ENCODE data around the gene CERS3.

Gene CERS3

DNA sequence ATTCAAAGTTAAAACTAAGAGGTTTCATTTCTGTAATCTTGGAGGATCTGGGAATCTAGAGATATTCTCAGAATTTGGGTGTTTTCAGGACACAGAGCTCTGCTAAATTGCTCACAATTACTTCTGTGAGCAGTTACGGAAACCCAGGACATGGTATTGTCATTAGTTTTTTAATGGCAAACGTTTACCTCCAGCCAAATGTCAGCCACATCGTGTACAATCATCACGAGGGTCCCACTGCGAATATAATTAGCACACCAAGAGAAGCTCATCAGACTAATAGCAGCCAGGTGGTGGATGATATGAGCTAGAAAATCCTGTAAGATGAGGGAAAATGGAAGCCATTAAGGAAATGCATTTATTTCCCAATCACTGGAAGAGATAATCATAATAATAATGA, 56.0 kb downstream of the CERS3 start:
- Mint-ChIP-seq H3K36me3 (ENCODE audit: low read depth) (no peaks in the 10 kb centered on the region), H3K4me1 (no peaks in the 10 kb centered on the region), H3K4me3 (no peak overlapping the region), H3K9me3 (peaks cover 14% of the 10 kb centered on the region), H3K27ac (no peak overlapping the region), H3K27me3 (ENCODE audit: low read depth, poor library complexity) (no peaks in the 10 kb centered on the region)
- TF ChIP-seq, protein P1, sequence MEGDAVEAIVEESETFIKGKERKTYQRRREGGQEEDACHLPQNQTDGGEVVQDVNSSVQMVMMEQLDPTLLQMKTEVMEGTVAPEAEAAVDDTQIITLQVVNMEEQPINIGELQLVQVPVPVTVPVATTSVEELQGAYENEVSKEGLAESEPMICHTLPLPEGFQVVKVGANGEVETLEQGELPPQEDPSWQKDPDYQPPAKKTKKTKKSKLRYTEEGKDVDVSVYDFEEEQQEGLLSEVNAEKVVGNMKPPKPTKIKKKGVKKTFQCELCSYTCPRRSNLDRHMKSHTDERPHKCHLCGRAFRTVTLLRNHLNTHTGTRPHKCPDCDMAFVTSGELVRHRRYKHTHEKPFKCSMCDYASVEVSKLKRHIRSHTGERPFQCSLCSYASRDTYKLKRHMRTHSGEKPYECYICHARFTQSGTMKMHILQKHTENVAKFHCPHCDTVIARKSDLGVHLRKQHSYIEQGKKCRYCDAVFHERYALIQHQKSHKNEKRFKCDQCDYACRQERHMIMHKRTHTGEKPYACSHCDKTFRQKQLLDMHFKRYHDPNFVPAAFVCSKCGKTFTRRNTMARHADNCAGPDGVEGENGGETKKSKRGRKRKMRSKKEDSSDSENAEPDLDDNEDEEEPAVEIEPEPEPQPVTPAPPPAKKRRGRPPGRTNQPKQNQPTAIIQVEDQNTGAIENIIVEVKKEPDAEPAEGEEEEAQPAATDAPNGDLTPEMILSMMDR (IDR thresholded peaks at IDR 0.05): no peak
- no peak for DNase-seq

DNA sequence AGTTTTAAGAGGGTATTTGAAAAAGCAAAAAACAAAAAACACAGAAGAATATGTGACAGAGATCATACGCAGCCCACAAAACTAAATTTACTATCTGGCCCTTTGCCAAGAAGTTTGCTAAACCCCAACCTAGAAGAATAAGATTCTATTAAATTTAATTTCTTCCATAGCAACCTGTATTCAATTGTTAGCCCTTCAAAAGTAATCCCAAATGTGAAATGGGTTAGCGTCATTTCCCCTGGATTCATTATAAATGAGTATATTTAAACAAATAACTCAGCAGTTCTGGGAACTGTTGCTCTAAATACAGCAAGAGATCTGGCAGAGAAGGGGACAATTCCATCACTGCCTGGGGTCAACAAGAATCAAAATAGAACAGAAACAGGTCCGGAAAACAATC, 56.8 kb downstream of the CERS3 start:
- TF ChIP-seq, protein P1 (IDR thresholded peaks at IDR 0.05): no peak

DNA sequence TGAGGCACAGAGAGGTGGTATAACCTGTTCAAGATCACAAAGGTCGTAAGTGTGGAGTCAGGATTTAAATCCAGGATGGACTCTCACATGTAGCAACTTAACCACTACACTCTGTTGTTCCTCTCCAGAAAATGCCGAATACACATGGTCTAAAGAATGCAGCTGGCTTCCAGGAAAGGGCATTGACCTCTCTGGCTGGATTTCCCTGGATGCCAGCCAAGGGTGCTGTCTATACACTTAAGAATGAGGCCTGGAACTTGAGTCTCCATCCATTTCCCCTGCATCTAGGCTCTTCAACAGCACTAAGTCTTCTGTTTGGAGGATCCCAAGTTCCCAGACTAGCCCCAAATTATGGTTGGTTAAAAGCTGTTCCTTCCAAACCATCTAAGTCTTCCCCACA, 60.5 kb downstream of the CERS3 start:
- Mint-ChIP-seq H3K4me3 (no peak overlapping the region), H3K36me3 (ENCODE audit: low read depth) (no peaks in the 10 kb centered on the region), H3K4me1 (peaks cover 12% of the 10 kb centered on the region), H3K9me3 (peaks cover 1% of the 10 kb centered on the region), H3K27me3 (ENCODE audit: low read depth, poor library complexity) (peaks cover 3% of the 10 kb centered on the region), H3K27ac (no peak overlapping the region)
- TF ChIP-seq, protein P1 (IDR thresholded peaks at IDR 0.05): no peak
- DNase-seq: no peak

More for the DNA sequence above, 56.8 kb downstream of the CERS3 start:
- H3K36me3 Mint-ChIP-seq (ENCODE audit: low read depth): no peaks in the 10 kb centered on the region
- DNase-seq: no peak
- no peak overlapping the region for H3K4me3 Mint-ChIP-seq
- no peak overlapping the region for H3K27ac Mint-ChIP-seq
- H3K27me3 Mint-ChIP-seq (ENCODE audit: low read depth, poor library complexity): no peaks in the 10 kb centered on the region
- peaks cover 6% of the 10 kb centered on the region for H3K9me3 Mint-ChIP-seq
- no peaks in the 10 kb centered on the region for H3K4me1 Mint-ChIP-seq

DNA sequence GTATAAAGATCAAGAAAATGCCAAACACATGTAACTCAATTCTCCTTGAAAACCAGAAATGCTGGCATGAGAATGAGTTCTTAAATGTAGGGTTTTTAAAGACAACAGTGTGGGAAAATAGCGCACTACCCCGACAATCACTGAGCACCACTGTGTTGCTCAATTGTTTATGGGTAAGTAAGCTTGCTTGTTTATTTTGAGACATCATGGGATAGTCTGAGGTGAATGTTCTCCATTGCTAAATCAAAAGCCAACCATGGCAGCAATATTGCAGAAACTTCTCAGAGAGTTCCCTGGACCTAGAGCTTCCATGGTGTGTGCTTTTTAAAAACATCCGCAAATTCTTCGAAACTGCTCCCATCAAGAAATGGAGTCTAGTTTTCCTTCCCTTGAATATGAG, 62.7 kb downstream of the CERS3 start:
- Mint-ChIP-seq H3K4me1 (peaks cover 12% of the 10 kb centered on the region), H3K27me3 (ENCODE audit: low read depth, poor library complexity) (peaks cover 3% of the 10 kb centered on the region), H3K27ac (no peak overlapping the region), H3K4me3 (no peak overlapping the region), H3K9me3 (no peaks in the 10 kb centered on the region), H3K36me3 (ENCODE audit: low read depth) (no peaks in the 10 kb centered on the region)
- no peak for DNase-seq
- TF ChIP-seq, protein P1 (IDR thresholded peaks at IDR 0.05): no peak

DNA sequence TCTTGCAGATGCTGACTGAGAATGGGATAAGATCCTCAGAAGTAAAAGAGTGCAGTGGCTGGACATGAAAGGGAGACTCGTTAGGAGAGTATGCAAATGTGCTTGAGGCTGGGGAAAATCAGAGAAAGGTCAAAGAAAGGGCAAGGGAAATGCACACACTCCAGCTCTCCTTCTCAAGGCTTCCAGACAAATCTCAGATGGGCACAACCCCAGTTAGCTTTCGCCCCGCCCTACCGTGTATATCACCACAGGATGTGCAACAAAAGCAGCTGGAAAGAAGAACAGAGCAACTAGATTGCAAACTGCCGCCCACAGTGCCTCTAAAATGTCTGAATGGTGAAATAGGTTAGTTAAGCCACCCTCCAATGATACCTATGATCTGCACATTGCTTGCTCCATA, 63.9 kb downstream of the CERS3 start:
- DNase-seq: no peak
- no peak overlapping the region for H3K27ac Mint-ChIP-seq
- H3K4me3 Mint-ChIP-seq: no peak overlapping the region
- TF ChIP-seq, protein P1 (IDR thresholded peaks at IDR 0.05): no peak
- H3K36me3 Mint-ChIP-seq (ENCODE audit: low read depth): no peaks in the 10 kb centered on the region
- H3K9me3 Mint-ChIP-seq: no peaks in the 10 kb centered on the region
- peaks cover 12% of the 10 kb centered on the region for H3K4me1 Mint-ChIP-seq
- peaks cover 3% of the 10 kb centered on the region for H3K27me3 Mint-ChIP-seq (ENCODE audit: low read depth, poor library complexity)

GRCh38 chr15:100464256-100464655, 64.5 kb downstream of the CERS3 start:
- no peaks in the 10 kb centered on the region for H3K36me3 Mint-ChIP-seq (ENCODE audit: low read depth)

More at GRCh38 chr15:100464256-100464655, 64.5 kb downstream of the CERS3 start:
- Mint-ChIP-seq H3K4me3 (no peak overlapping the region), H3K9me3 (no peaks in the 10 kb centered on the region), H3K4me1 (peaks cover 12% of the 10 kb centered on the region), H3K27me3 (ENCODE audit: low read depth, poor library complexity) (peaks cover 3% of the 10 kb centered on the region), H3K27ac (no peak overlapping the region)
- DNase-seq: no peak
- TF ChIP-seq, protein P1 (IDR thresholded peaks at IDR 0.05): no peak
